Measurements from ENCODE around the gene HIKESHI.

GRCh38 chr11:86269645-86270044 is 32.4 kb upstream of the HIKESHI start:
- TF ChIP-seq CTCF (IDR thresholded peaks at IDR 0.05 in 8 of 11, conservative IDR thresholded peaks at IDR 0.05 in 3 of 11), result no peak
- TF ChIP-seq POLR2AphosphoS5 (IDR thresholded peaks at IDR 0.05), result no peak
- TF ChIP-seq POLR2A (IDR thresholded peaks at IDR 0.05), result no peak
